ENCODE measurements around the gene BRD1.

DNA sequence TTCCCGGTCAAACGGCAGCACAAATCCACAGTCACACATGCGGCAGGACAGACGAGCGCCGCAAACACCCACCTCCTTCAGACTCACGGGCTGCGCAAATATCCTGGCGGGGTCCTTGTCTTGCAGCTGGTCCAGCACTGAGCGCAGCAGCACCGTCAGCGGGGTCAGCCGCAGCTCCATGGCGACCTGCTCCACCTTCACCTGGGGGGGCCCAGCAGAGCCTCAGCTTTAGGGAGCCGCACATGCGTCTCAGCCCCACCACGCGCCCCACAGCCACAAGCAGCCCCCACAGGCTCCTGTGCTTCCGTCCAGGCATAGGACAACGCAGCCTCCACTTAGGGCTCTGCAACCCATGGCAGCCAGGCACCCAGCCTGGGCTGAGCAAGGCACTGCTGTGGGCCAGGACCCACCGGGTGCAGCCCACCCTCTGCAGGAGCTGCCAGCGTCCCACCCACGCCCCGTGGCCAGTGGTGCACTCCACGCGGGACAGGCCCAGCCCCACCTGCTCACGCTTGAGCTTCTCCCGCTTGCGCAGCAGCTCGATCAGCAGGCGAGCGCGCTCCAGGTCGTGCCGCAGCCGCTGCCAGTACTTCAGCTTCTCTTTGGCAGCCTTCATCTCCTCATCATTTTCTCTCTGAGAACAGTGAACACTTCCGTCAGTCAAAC is 29.1 kb downstream of the BRD1 start:
- no peak for TF ChIP-seq CTCF (IDR thresholded peaks at IDR 0.05)
- TF ChIP-seq ZFX (IDR thresholded peaks at IDR 0.05; ENCODE audit: borderline replicate concordance): no peak

All from 22Rv1 (cell line).